Loucy (cell line): Measurements from ENCODE around the gene USP15.

ENCODE experiments used
- EZH2phosphoT487 ChIP-seq: fragments of 200-600 bp; IDR thresholded peaks from 2 replicates; pipeline ENCODE4 v1.6.1; 2018; ENCODE audit warnings: antibody characterized with exemption, mild to moderate bottlenecking, moderate library complexity, borderline replicate concordance
- TF ChIP-seq, protein P1 (sequence below): fragments of 200-600 bp; sonication (generic); conservative IDR thresholded peaks from 2 replicates; pipeline ENCODE4 v1.5.1; 2014; ENCODE audit warnings: mild to moderate bottlenecking, antibody characterized with exemption, low read length

DNA sequence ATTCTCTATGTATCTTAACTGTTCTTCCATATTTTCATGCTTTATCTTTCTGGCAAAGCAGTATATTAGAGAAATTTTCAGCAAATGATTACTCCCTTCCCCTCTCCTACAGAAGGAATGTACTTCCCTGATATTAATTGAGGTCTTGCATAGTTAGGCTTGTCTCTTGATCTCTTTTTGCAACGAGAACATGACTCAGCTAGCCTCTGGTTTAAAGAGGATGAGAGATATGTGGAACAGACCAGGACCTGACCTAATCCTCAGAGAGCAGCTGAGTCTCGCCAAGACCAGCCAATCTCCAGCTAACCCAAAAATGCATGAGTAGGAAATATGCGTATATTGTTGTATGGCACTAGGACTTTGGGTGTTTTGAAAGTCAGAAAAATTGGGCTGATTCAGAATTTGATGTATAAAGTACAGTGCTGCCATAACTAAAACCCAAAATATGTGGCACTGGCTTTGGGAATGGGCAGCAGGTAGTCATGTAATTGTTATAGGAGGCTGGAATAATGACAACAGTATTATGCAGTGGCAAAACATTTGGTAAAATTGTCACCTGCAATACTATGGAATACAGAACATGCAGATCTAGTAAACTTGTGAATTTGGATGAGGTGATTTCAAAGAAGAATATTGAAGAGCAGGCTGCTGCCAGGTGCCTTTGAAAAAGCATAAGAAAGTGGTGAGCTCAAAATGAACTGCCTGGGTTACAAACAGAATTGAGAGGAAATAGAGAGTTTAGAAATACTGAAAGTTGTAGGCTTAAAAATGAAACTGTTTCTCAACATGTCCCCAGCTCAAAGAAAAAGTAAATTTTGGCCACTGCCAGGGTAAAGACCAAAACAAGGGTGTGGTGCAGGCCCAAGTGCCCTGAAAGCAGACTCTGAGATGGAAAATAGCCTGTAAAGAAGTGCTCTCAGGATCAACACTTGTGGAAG, 9.3 kb upstream of the USP15 start:
- TF ChIP-seq, protein P1, sequence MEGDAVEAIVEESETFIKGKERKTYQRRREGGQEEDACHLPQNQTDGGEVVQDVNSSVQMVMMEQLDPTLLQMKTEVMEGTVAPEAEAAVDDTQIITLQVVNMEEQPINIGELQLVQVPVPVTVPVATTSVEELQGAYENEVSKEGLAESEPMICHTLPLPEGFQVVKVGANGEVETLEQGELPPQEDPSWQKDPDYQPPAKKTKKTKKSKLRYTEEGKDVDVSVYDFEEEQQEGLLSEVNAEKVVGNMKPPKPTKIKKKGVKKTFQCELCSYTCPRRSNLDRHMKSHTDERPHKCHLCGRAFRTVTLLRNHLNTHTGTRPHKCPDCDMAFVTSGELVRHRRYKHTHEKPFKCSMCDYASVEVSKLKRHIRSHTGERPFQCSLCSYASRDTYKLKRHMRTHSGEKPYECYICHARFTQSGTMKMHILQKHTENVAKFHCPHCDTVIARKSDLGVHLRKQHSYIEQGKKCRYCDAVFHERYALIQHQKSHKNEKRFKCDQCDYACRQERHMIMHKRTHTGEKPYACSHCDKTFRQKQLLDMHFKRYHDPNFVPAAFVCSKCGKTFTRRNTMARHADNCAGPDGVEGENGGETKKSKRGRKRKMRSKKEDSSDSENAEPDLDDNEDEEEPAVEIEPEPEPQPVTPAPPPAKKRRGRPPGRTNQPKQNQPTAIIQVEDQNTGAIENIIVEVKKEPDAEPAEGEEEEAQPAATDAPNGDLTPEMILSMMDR, result no peak
- TF ChIP-seq EZH2phosphoT487, result no peak
